CD4-positive, alpha-beta T cell treated with Interleukin-1 beta for 1 hour (primary cell): ENCODE data around the gene YY1.
"Not testable (repeated sequence)": the region's sequence is repeated elsewhere in the genome, so short reads cannot be mapped to it uniquely, and the experiment has no call there.

Source experiments
- DNase-seq, 2 donors: peaks; one replicate each; pipeline ENCODE4 v3.0.0-alpha.2; 2020 to 2022

The YY1 gene

DNA sequence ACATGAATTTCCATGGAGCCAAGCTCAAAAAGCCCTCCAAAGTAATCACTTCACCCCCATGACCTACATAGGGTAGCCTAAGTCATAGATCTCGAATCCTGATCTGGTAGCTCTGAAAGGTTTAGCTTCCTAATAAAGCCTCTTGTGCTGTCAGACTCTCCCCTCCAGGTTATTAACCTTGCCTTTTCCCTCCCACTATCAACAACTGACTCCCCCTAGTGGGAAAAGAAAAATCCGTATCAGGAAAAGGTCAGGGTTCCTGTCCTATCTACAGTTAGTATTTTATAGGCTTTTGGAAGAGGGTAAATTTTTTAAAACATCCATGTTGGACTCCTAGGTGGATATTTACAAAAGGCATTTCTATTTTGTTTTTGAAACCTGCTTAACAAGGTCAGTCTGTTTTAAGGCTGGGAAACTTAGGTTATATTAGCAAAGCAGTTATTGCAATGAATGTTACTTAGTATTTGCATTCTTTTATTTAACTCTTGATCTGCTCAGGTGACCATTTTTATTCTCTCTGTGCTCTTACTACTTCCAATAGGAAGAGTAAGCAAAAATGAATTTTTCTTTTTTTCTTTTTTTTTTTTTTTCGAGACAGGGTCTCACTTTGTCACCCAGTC lies 8.0 kb downstream of the YY1 start:
- DNase-seq = peak in 1 of 2 donors; percentile 59

GRCh38 chr14:100250732-100251465 lies 12.0 kb downstream of the YY1 start:
- no peak for DNase-seq

DNA sequence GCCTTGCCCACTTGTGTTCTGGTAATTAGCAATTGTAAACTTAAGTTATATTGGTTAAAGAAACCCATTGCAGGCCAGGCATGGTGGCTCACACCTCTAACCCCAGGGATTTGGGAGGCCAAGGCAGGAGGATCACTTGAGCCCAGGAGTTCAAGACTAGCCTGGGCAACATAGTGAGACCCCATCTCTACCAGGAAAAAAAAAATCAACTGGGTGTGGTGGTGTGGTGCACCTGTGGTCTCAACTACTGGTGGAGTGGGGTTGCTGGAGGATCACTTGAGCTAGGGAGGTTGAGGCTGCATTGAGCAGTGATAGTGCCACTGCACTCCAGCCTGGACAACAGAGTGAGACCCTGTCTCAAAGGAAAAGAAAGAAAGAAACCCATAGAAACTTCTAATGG lies 13.7 kb downstream of the YY1 start:
- DNase-seq = no peak

GRCh38 chr14:100256339-100256895 lies 17.5 kb downstream of the YY1 start:
- no peak for DNase-seq

DNA sequence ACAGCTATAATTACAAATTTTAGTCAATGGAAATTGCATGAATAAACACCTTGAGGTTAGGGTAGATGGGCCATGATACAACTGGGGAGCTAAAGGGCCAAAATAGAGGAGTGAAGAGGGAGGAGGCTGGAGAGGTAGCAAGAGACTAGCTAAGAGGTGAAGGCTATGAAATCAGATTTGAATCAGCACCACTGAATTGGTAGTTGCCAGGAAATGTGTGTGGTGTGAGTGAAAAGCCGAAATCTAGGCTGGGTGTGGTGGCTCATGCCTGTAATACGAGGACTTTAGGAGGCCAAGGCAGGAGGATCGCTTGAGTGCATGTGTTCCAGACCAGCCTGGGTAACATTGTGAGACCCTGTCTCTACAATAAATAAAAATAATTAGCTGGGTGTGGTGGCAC lies 22.7 kb downstream of the YY1 start:
- peak in 1 of 2 donors; percentile 22 for DNase-seq

- no peak for DNase-seq
Observed at GRCh38 chr14:100262545-100262944, 23.6 kb downstream of the YY1 start.

DNA sequence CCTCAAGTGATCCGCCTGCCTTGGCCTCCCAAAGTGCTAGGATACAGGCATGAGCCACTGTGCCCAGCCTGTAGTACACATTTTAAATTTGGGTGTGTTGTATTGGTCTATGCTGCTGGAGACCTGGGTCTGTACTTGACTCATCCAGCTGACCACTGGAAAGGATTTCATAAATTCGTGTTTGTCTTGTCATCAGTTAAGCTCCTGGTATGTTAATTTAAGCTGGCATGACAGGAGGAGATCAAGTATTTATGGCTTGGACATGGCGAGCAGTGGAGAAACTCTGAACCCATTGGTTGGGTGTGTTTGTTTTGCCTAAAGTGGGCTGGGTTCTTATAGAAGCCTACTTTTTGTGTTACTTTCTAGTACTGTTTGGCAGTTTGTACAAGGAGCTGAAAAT lies 24.2 kb downstream of the YY1 start:
- DNase-seq = no peak

- no peak for DNase-seq
Observed at GRCh38 chr14:100267990-100268389, 29.0 kb downstream of the YY1 start.

DNA sequence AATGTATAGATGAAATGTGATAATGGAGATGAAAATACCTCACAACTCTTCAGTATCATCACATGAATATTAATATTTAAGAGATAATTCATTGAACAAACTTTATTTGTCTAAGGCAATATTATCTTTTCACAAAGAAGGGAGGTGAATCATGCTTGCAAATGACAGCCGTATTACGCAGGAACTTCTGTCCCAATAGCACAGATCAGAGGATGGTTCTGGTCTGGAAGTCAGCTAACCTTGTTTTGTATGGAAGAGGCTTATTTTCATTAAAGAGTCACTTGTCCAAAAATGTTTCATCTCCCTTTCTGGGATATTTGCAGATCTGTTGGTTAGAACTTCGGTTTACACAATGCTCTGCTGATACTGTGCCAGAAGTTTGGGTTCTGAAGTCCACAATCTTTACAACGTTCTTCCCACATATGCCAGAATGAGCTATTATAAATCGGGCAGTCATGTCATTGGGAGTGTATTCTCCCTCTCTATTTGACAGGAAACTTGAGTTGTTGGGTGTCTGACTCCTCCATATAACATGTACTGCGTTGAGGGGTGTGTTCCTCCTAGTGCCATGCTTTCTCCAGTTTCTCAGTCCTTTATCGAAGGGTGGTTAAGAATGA lies 29.8 kb downstream of the YY1 start:
- DNase-seq = no peak

- peak in 1 of 2 donors; percentile 40 for DNase-seq
Observed at GRCh38 chr14:100271247-100271939, 32.4 kb downstream of the YY1 start.

GRCh38 chr14:100274250-100274649 lies 35.3 kb downstream of the YY1 start:
- DNase-seq = no peak

- no peak for DNase-seq
Observed at GRCh38 chr14:100275214-100275613, 36.3 kb downstream of the YY1 start.

GRCh38 chr14:100278702-100279101 lies 39.8 kb downstream of the YY1 start:
- peak in 1 of 2 donors; percentile 18 for DNase-seq

DNA sequence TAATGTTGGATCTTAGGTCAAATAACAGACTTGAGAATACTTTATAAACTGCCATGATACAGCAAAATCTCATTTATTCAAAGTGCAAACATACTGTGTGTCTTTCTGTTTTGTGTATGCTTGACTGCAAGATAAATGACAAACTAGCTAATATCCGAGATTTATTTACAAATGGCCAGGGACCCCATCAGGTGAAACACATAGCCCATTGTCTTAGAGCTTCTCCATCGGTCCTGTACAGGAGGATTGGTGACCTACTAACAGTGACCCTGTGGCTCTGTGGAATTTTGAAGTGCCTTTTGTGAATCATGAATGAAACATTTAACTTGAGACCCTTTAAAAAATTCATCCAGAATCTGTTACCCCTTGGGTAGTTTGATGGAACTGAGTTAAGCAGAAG lies 40.2 kb downstream of the YY1 start:
- no peak for DNase-seq

DNA sequence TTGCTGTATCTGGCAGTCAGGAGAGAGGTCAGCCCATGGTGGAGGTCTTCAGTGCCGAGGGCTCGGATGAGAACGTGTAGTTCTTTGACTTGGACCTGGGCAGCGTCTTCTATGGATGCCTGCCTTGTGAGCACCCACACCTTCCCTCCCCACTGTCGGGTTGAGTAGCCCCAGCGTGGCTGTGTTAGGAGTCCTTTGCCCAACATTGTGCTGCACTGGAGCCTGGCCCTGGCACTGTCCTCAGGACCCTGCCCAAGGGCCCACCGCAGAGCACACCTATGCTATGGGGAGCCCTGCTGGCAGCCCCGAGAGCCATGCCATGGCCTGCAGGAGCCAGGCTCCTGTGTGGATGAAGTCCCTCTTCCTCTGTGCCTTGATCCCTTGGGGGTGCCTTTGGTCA lies 40.6 kb downstream of the YY1 start:
- no peak for DNase-seq

- DNase-seq = no peak
Observed at GRCh38 chr14:100281286-100282082, 42.5 kb downstream of the YY1 start.

GRCh38 chr14:100282083-100282350 lies 43.1 kb downstream of the YY1 start:
- DNase-seq = no peak

DNA sequence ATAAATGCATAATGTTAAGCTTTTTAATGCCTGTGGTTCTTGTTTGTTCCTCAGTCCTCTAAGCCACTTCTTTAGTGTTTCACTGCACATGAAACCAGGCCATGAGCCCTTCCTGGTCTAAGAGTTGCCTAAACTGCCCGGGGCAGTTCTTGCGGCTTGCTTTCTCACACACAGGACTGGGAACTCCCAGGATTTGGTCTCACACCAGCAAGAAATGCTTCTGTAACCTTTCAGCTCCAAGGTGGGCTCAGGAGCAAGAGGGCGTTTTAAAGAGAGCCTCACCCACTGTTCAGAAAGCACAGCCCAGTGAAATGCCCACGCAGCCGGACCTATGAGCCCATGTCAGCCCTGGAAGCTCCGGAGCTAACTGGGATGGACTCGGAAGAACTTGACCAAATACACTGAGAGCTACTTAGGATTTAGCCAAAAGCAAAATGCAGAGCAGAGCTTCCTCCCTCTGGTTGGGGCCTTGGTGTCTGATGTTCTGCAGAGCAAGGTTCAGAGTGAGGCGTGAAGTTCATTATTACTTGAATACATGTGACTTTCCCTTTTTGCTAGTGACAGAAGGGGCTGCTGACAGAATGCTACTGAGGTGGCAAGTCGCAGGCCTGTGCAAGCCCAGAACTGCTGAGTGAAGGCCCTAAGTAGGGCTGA lies 43.9 kb downstream of the YY1 start:
- DNase-seq = no peak

DNA sequence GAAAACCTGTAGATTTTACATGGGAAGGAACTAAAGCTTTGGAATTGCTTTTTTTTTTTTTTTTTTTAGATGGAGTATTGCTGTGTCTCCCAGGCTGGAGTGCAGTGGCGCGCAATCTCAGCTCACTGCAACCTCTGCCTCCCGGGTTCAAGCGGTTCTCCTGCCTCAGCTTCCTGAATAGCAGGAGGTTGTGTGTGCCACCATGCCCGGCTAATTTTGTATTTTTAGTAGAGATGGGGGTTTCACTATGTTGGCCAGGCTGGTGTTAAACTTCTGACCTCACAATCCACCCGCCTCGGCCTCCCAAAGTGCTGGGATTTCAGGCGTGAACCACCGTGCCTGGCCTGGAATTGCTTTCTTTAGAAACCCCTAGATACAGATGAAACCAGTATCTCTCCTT lies 44.5 kb downstream of the YY1 start:
- DNase-seq = not testable (repeated sequence)

DNA sequence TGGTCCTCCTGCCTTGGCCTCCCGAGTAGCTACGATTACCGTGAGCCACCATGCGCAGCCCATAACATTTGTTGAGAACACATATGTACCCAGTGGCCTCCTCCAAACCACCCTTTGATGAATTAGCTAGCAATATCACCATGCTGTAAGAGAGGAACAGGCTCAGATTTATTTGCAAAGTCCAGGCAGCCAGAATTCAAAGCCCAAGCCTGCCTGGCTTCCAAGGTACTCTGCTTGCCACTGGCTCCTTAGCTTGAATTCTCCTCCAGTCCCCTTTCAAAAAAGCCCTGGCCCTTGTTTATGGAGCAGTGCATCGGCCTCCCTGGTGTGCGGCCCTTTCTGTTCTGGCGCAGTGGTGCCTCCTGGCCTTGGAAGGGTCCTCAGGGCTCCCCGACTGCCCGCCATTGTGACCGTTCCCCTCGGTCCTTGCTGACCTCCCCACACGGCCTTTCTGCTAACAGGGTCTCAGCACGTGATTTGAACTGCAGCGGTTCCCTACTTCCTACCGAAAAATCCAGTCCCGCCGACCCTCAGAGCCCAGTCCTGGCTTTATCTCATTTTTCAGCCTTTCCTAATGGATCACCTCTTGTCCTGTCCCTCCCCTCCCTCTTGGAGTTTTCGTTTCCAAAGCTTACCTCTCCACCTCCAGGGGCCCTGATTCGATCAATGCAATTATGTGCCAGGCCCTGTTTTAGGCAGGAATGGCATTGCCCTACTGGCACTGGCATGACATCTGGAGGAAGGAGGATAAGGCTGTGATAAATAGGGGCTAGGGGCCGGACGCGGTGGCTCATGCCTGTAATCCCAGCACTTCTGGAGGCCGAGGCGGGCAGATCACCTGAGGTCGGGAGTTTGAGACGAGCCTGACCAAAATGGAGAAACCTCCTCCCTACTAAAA lies 45.3 kb downstream of the YY1 start:
- no peak for DNase-seq
